Small intestine (tissue), 7 donors: Measurements from ENCODE around the gene KDM4B. TPM values are rescaled to one million over a fixed set of nuclear protein-coding genes. Genes with fewer than 3 reads are reported as not detected.

Experiments used
- DNase-seq, 2 donors: peaks; one replicate each; pipeline versions ENCODE4 v3.0.0 to v3.0.0-alpha.2; 2013
- FAIRE-seq: peaks from 2 replicates; lab custom pipeline; 2012; peaks lifted over from hg19 to GRCh38; lab: Jason Lieb, UNC
- H3K27ac ChIP-seq, 3 donors: one replicate each; pipeline ENCODE4 v1.5.1; 2013; ENCODE audit warnings: low read length in 2 of 3, mild to moderate bottlenecking in 2 of 3, control low read depth in 1 of 3, inconsistent platforms in 1 of 3, low read depth in 1 of 3, moderate library complexity in 1 of 3
- H3K27me3 ChIP-seq, 3 donors: one replicate each; pipeline ENCODE4 v1.6.1; 2013; ENCODE audit warnings: low read length in 3 of 3, inconsistent platforms in 1 of 3; ENCODE audit not compliant: control insufficient read depth in 3 of 3, insufficient read depth in 3 of 3
- H3K36me3 ChIP-seq, 3 donors: one replicate each; pipeline ENCODE4 v1.6.1; 2013; ENCODE audit warnings: low read length in 3 of 3, inconsistent platforms in 1 of 3, low read depth in 1 of 3, mild to moderate bottlenecking in 1 of 3, moderate library complexity in 1 of 3; ENCODE audit not compliant: control insufficient read depth in 3 of 3, insufficient read depth in 2 of 3
- H3K4me1 ChIP-seq, 3 donors: one replicate each; pipeline ENCODE4 v1.6.1; 2013; ENCODE audit warnings: low read length in 2 of 3, inconsistent platforms in 1 of 3, low read depth in 1 of 3, mild to moderate bottlenecking in 1 of 3, moderate library complexity in 1 of 3; ENCODE audit not compliant: control insufficient read depth in 3 of 3, insufficient read depth in 2 of 3
- H3K4me3 ChIP-seq, 3 donors: one replicate each; pipeline ENCODE4 v1.5.1; 2013; ENCODE audit warnings: low read length in 3 of 3, control low read depth in 1 of 3, inconsistent platforms in 1 of 3, low read depth in 1 of 3, mild to moderate bottlenecking in 1 of 3, moderate library complexity in 1 of 3
- H3K9me3 ChIP-seq, 2 donors: one replicate each; pipeline ENCODE4 v1.6.1; 2013; ENCODE audit warnings: low read depth in 1 of 2, low read length in 1 of 2; ENCODE audit not compliant: control insufficient read depth in 2 of 2, insufficient read depth in 1 of 2
- WGBS, 3 donors: extraction: QIAGEN DNeasy Blood & Tissue Kit; methylation state at CpG; one replicate each; pipeline ENCODE4 v1.1.7; 2013; 5-methylcytosine and 5-hydroxymethylcytosine counted together
- polyA plus RNA-seq, 4 donors: library from polyadenylated mRNA; stranded (reverse) in 3 of 4; unstranded in 1 of 4; fragments of 200-250 nt in 3 of 4; fragments of 120-200 nt in 1 of 4; gene quantifications; one replicate each; pipeline versions ENCODE4 v1.2.1 to v1.2.3, GENCODE V29; 2013
- donor health status: healthy with polysubstance abuse.
- donor health status: control.
- donor health status: control.
- donor health status: Bipolar disorder and iron deficiency.
- donor health status: healthy.

The KDM4B gene
- polyA plus RNA-seq, 4 donors = 8.1 to 12.0 (median 10.6) TPM

DNA sequence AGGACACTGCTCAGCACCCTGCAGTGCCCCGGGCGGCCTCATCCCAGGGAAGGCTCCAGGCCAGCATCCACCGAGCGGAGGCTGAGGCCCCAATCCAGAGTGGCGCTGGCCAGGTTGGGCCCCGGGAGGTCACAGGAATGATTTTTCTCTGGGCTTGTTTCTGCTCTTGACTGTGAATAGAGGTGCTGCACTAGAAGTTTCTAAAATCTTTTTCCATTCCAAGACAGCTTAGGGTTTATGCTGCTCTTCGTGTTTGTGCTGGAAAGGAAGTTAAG, 15.1 kb downstream of the KDM4B start:
- Histone ChIP-seq H3K4me1 (peaks cover 0 to 5% (median 0%) of the 10 kb centered on the region in 3 donors), H3K4me3 (no peak overlapping the region), H3K27me3 (no peaks in the 10 kb centered on the region), H3K9me3 (no peaks in the 10 kb centered on the region), H3K27ac (no peak overlapping the region), H3K36me3 (peaks cover 0 to 24% (median 4%) of the 10 kb centered on the region in 3 donors)
- FAIRE-seq = no peak
- 90 to 97% (median 92%) methylated on average over 7 of the region's 7 CpGs for WGBS, 3 donors
- DNase-seq = no peak

DNA sequence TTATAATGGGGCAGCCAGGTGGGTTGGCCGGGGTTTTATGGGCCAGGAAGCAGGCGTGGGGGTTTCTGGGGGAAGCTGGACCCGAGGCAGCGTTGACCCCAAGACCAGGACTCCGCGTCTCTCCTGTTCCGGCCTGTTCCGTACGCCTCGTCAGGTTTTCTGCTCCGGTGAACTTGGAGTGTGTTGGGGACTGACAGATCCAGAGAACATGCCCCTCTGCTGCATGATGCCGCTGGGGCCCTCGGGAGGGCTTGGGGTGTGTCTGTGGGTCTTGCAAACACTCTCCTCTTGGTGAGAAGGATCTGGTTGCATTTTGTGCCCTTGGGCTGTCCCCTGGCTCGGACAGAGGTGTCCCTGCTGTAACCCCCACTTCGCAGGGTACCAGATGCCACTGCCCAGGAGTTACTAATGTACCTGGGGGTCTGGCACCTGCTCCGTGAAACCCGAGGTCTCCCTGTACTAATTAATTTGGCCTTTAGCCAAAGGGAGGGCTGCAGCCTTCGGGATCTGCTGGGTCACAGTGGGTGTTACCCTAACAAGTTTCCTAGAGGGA, 15.6 kb downstream of the KDM4B start:
- FAIRE-seq (no peak), DNase-seq (no peak)
- WGBS, 3 donors = 78 to 86% (median 83%) methylated on average over 18 of the region's 18 CpGs
- no peak overlapping the region for H3K27ac ChIP-seq
- H3K4me1 ChIP-seq = peaks cover 0 to 5% (median 0%) of the 10 kb centered on the region in 3 donors
- H3K36me3 ChIP-seq = peaks cover 0 to 20% (median 4%) of the 10 kb centered on the region in 3 donors
- H3K27me3 ChIP-seq = no peaks in the 10 kb centered on the region
- no peaks in the 10 kb centered on the region for H3K9me3 ChIP-seq
- H3K4me3 ChIP-seq = no peak overlapping the region

DNA sequence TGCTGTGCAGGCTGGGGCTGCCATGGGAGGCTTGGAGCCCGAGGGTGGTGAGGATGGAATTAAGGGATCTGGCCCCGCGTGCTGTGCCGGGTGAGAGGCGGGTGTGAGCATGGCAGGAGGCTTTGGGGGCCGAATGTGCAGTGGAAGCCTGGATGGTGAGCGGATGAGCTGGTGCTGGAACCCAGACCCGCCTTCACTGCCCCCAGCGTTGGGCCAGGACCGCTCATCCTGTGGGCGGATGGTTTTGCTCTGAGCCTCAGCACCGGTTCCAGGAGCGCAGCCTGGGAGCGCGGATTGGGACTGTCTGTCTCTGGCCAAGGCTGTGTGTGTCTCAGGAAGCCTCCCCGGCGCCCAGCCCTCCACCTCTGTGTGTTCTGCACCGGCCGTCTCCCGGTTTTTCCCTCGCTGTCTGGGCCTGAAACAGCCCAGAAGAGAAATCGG, 16.7 kb downstream of the KDM4B start:
- DNase-seq (no peak), FAIRE-seq (no peak)
- Histone ChIP-seq H3K36me3 (peaks cover 0 to 23% (median 4%) of the 10 kb centered on the region in 3 donors), H3K4me3 (no peak overlapping the region), H3K4me1 (peaks cover 0 to 5% (median 0%) of the 10 kb centered on the region in 3 donors), H3K27me3 (no peaks in the 10 kb centered on the region), H3K27ac (no peak overlapping the region), H3K9me3 (no peaks in the 10 kb centered on the region)
- WGBS, 3 donors = 86 to 91% (median 90%) methylated on average over 17 to 22 of the region's 22 CpGs

DNA sequence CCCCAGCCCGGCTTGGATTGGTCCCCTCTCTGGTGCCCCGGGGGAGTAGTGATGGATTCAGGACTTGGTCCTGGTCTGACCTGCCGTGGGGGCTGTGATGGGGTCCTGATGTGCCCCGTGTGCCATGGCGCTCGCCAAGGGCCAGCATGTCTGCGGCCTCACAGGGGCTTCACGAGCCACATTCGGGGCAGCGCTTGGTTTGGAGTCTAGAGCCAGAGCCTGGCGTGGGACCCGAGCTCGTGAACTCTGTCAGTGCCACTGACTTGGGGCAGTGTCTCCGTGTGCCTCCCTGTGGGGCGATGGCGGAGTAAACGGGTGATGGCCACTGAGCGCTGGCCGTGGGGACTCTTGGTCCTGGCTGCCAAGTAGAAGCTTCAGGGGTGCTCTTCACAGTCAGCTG, 17.1 kb downstream of the KDM4B start:
- Histone ChIP-seq H3K27ac (no peak overlapping the region), H3K9me3 (no peaks in the 10 kb centered on the region), H3K27me3 (no peaks in the 10 kb centered on the region), H3K4me3 (no peak overlapping the region), H3K36me3 (peaks cover 0 to 23% (median 4%) of the 10 kb centered on the region in 3 donors), H3K4me1 (peaks cover 0 to 5% (median 0%) of the 10 kb centered on the region in 3 donors)
- DNase-seq (no peak), FAIRE-seq (no peak)
- 93 to 96% (median 93%) methylated on average over 19 of the region's 19 CpGs for WGBS, 3 donors

DNA sequence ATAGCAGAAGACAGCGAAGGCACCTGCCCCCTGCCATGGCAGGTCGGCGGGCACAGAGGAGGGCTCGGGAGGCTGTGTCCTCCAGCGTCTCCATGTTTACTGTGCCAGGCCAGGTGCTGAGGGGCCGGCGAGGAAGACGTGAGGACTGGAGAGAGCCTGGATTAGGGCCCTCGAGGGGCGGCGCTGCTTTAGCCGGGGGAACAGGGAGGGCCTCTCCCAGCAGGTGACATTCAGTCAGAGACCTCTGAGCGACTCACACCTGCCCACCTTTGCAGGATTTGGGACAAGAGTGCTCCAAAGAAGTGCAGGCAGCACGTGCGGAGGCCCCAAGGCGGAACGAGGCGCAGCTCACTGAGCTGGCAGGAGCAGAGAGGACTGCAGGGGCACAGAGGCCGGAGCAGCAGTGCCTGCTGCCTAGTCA, 17.6 kb downstream of the KDM4B start:
- Histone ChIP-seq H3K36me3 (peaks cover 0 to 21% (median 4%) of the 10 kb centered on the region in 3 donors), H3K9me3 (no peaks in the 10 kb centered on the region), H3K4me1 (peaks cover 0 to 5% (median 0%) of the 10 kb centered on the region in 3 donors), H3K4me3 (no peak overlapping the region), H3K27ac (no peak overlapping the region), H3K27me3 (no peaks in the 10 kb centered on the region)
- 88 to 91% (median 91%) methylated on average over 19 of the region's 19 CpGs for WGBS, 3 donors
- DNase-seq = no peak
- FAIRE-seq = no peak

DNA sequence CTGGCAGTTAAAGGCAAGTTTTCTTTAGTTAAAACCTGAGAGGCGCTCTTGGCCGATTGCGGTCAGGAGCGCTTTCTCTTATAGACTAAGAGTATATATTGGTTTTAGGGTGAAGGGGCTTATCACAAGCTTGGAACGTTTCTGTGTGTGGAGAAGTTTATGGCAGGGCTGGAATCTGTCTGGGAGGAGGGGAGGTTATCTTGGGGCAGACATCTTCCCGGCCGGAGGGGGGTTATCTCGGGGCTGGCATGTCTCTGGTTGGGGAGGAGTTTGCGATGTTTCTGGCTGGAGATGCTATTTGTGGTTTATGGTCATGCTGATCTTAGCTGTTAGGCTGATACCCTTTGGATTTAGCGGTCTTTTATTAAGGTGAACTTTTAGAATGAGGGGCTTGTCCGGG, 18.3 kb downstream of the KDM4B start:
- H3K9me3 ChIP-seq = peaks cover 0 to under 1% of the 10 kb centered on the region in 2 donors
- DNase-seq (no peak), FAIRE-seq (no peak)
- H3K4me3 ChIP-seq = no peak overlapping the region
- peaks cover 0 to 5% (median 0%) of the 10 kb centered on the region in 3 donors for H3K4me1 ChIP-seq
- 63 to 81% (median 73%) methylated on average over 11 of the region's 11 CpGs for WGBS, 3 donors
- peaks cover 0 to 18% (median 4%) of the 10 kb centered on the region in 3 donors for H3K36me3 ChIP-seq
- H3K27me3 ChIP-seq = no peaks in the 10 kb centered on the region
- H3K27ac ChIP-seq = no peak overlapping the region

DNA sequence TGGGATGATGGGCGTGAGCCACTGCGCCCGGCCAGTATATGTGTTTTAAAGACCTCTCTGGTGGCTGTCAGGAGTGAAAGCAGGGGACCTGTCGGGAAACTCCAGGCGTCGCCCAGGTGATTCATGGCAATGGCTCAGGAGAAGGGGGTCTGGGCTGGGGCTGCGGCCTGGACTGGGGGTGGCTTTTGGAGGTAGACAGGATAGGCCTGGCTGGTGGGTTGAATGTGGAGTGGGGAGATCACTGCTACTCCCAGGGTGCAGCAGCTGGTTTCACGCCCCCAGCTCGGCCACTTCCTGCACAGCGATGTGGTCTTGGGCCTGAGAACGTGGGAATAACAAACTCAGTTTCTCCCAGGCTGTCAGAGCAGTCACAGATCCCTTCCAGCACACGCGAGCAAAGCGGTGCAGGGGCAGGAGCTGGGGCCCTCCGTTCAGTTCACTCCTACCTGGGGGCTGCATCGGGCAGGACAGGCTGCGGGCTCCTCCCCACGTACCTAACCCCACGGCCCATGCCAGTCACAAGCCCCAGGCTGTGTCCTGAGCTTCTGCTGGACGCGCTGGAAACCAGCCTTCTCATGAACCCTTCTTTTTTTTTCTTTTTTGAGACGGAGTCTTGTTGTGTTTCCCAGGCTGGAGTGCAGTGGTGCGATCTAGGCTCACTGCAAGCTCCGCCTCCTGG, 18.9 kb downstream of the KDM4B start:
- no peak overlapping the region for H3K4me3 ChIP-seq
- H3K4me1 ChIP-seq = peaks cover 0 to 5% (median 0%) of the 10 kb centered on the region in 3 donors
- FAIRE-seq (no peak), DNase-seq (no peak)
- H3K27me3 ChIP-seq = no peaks in the 10 kb centered on the region
- peaks cover 0 to 2% of the 10 kb centered on the region in 2 donors for H3K9me3 ChIP-seq
- 82 to 93% (median 89%) methylated on average over 24 of the region's 24 CpGs for WGBS, 3 donors
- no peak overlapping the region for H3K27ac ChIP-seq
- peaks cover 0 to 18% (median 4%) of the 10 kb centered on the region in 3 donors for H3K36me3 ChIP-seq

DNA sequence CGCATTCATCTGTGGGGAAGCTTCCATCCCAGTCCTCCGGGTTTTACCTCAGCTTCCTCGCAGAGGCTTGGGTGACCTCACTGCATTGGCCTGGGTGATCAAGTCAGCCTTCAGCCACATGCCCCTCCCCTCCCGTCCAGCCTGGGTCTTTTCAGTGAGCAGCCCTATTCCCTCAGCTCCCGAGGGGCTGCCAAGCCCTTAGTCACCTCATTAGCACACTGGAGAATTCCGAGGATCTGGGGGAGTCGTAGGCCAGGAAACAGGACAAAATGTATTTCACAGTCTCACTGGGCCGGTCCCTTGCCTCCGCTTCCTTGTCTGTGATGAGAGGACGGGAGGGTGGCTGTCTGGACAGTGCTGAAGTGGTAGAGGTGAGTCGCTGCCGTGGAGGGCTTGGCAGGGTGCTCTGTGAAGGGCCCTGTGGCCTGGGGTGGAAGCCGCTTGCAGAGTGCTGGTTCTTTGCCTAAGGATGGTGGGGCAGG, 19.9 kb downstream of the KDM4B start:
- Histone ChIP-seq H3K4me3 (no peak overlapping the region), H3K4me1 (peaks cover 0 to 5% (median 0%) of the 10 kb centered on the region in 3 donors), H3K9me3 (peaks cover 0 to 2% of the 10 kb centered on the region in 2 donors), H3K27me3 (no peaks in the 10 kb centered on the region), H3K36me3 (peaks cover 0 to 16% (median 4%) of the 10 kb centered on the region in 3 donors), H3K27ac (peak overlapping the region in 1 of 3 donors; percentile 62)
- 67 to 81% (median 78%) methylated on average over 13 of the region's 13 CpGs for WGBS, 3 donors
- FAIRE-seq = no peak
- DNase-seq = no peak
